ENCODE results near the gene HHAT.

The HHAT gene

GRCh38 chr1:210722410-210723081 lies 393.8 kb downstream of the HHAT start:
- TF ChIP-seq GATA3 (IDR thresholded peaks at IDR 0.05; ENCODE audit: low read depth, low read length), result peak; percentile 86
- TF ChIP-seq GATA2 (IDR thresholded peaks at IDR 0.05; ENCODE audit: low read depth, low read length), result peak; percentile 91

GRCh38 chr1:210723646-210724045 lies 394.9 kb downstream of the HHAT start:
- no peak for TF ChIP-seq GATA2 (IDR thresholded peaks at IDR 0.05; ENCODE audit: low read depth, low read length)
- no peak for TF ChIP-seq GATA3 (IDR thresholded peaks at IDR 0.05; ENCODE audit: low read depth, low read length)

GRCh38 chr1:210724768-210725167 lies 396.1 kb downstream of the HHAT start:
- no peak for TF ChIP-seq GATA2 (IDR thresholded peaks at IDR 0.05; ENCODE audit: low read depth, low read length)
- no peak for TF ChIP-seq GATA3 (IDR thresholded peaks at IDR 0.05; ENCODE audit: low read depth, low read length)

Measured in SH-SY5Y (cell line).